Endodermal cell (in vitro differentiated cells): ENCODE data around the gene USF1. TPM values are rescaled to one million over a fixed set of nuclear protein-coding genes. Genes with fewer than 3 reads are reported as not detected.
"Not testable (repeated sequence)": the region's sequence is repeated elsewhere in the genome, so short reads cannot be mapped to it uniquely, and the experiment has no call there.

Source experiments
- DNase-seq: peaks from one replicate; pipeline ENCODE4 v3.0.0-alpha.2; 2017
- H3K27ac ChIP-seq: 2 replicates; pipeline ENCODE4 v1.5.1; 2013; ENCODE audit warnings: mild to moderate bottlenecking, low read depth, low read length, moderate library complexity
- H3K27me3 ChIP-seq: 2 replicates; pipeline ENCODE4 v1.6.1; 2013; ENCODE audit warnings: mild to moderate bottlenecking, low read length, moderate library complexity; ENCODE audit not compliant: insufficient read depth, control insufficient read depth, poor library complexity, severe bottlenecking
- H3K36me3 ChIP-seq: 2 replicates; pipeline ENCODE4 v1.7.0; 2013; ENCODE audit warnings: mild to moderate bottlenecking, low read length, moderate library complexity; ENCODE audit not compliant: control insufficient read depth, insufficient read depth
- H3K4me1 ChIP-seq: one replicate; pipeline ENCODE4 v1.7.0; 2013; ENCODE audit warnings: low read length; ENCODE audit not compliant: control insufficient read depth, insufficient read depth
- H3K4me3 ChIP-seq: 2 replicates; pipeline ENCODE4 v1.5.1; 2013; ENCODE audit warnings: mild to moderate bottlenecking, low read length, moderate library complexity
- H3K9ac ChIP-seq: 2 replicates; pipeline ENCODE4 v1.6.1; 2013; ENCODE audit warnings: mild to moderate bottlenecking, low read length, moderate library complexity; ENCODE audit not compliant: poor library complexity, severe bottlenecking; ENCODE audit errors: extremely low read depth
- H3K9me3 ChIP-seq: 2 replicates; pipeline ENCODE4 v1.6.1; 2013; ENCODE audit warnings: mild to moderate bottlenecking, low read length, moderate library complexity; ENCODE audit not compliant: control insufficient read depth
- H3K27ac Mint-ChIP-seq: 2 replicates; pipeline ENCODE4 v1.8.0; 2020; ENCODE audit warnings: mixed read lengths
- H3K27me3 Mint-ChIP-seq: 2 replicates; pipeline ENCODE4 v1.8.0; 2021; ENCODE audit warnings: mild to moderate bottlenecking, mixed read lengths; ENCODE audit not compliant: insufficient read depth
- H3K36me3 Mint-ChIP-seq: 2 replicates; pipeline ENCODE4 v1.8.0; 2020; ENCODE audit warnings: low read depth, mixed read lengths
- H3K4me1 Mint-ChIP-seq: 2 replicates; pipeline ENCODE4 v1.8.0; 2020; ENCODE audit warnings: mixed read lengths
- H3K4me3 Mint-ChIP-seq: 2 replicates; pipeline ENCODE4 v1.8.0; 2020; ENCODE audit warnings: mild to moderate bottlenecking, moderate library complexity, mixed read lengths
- H3K9me3 Mint-ChIP-seq: 2 replicates; pipeline ENCODE4 v1.8.0; 2020; ENCODE audit warnings: mild to moderate bottlenecking, mixed read lengths
- WGBS, 2 experiments: methylation state at CpG; one replicate each; pipeline versions ENCODE4 v1.1.5 to v1.1.7; 2013; ENCODE audit warnings: missing lambda C conversion rate in 2 of 2, mixed read lengths in 1 of 2; ENCODE audit not compliant: insufficient coverage in 1 of 2, insufficient read length in 1 of 2; 5-methylcytosine and 5-hydroxymethylcytosine counted together
- total RNA-seq, 2 donors: library from RNA; stranded (reverse); fragmentation: NEBNext Ultra II Directional in 1 of 2; extraction: Animal tissue kit (Norgen Biotek cat#: 25700) in 1 of 2; gene quantifications; 2 replicates in 1 of 2; 3 replicates in 1 of 2; pipeline ENCODE4 v1.2.1, GENCODE V29; 2021
- TF ChIP-seq, protein P1 (sequence below): fragments of 200-600 bp; sonication (generic); conservative IDR thresholded peaks from 2 replicates; pipeline ENCODE4 v1.5.0; 2021; ENCODE audit warnings: antibody characterized with exemption, mild to moderate bottlenecking

Gene USF1
- total RNA-seq, 2 donors from 2014 or later = 55.5 to 57.3 TPM

DNA sequence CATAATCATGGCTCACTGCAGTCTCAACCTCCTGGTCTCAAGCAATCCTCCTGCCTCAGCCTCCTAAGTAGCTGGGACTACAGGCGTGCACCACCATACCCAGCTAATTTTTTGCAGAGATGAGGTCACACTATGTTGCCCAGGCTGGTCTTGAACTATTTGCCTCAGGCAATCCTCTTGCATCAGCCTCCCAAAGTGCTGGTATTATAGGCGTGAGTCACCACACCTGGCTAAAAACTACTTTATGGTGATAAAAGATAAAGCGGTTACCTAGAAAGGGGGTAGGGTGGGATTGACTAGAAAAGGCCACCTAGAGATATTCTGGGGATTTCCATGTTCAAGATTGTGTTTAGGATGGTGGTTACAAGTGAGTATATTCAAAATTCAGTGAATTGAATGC, 12.0 kb downstream of the USF1 start:
- Histone ChIP-seq H3K4me3 (no peak overlapping the region), H3K36me3 (no peaks in the 10 kb centered on the region), H3K27ac (no peak overlapping the region), H3K27me3 (no peaks in the 10 kb centered on the region), H3K9me3 (no peaks in the 10 kb centered on the region), H3K4me1 (peaks cover 6% of the 10 kb centered on the region), H3K9ac (no peak overlapping the region)
- H3K4me1 Mint-ChIP-seq = peaks cover 6% of the 10 kb centered on the region
- no peaks in the 10 kb centered on the region for H3K27me3 Mint-ChIP-seq
- H3K9me3 Mint-ChIP-seq = peaks cover 11% of the 10 kb centered on the region
- H3K27ac Mint-ChIP-seq = no peak overlapping the region
- DNase-seq = no peak
- H3K36me3 Mint-ChIP-seq = peaks cover 9% of the 10 kb centered on the region
- WGBS, 2 experiments = 92 to 95% methylated on average over 3 of the region's 3 CpGs
- H3K4me3 Mint-ChIP-seq = no peak overlapping the region
- TF ChIP-seq, protein P1, sequence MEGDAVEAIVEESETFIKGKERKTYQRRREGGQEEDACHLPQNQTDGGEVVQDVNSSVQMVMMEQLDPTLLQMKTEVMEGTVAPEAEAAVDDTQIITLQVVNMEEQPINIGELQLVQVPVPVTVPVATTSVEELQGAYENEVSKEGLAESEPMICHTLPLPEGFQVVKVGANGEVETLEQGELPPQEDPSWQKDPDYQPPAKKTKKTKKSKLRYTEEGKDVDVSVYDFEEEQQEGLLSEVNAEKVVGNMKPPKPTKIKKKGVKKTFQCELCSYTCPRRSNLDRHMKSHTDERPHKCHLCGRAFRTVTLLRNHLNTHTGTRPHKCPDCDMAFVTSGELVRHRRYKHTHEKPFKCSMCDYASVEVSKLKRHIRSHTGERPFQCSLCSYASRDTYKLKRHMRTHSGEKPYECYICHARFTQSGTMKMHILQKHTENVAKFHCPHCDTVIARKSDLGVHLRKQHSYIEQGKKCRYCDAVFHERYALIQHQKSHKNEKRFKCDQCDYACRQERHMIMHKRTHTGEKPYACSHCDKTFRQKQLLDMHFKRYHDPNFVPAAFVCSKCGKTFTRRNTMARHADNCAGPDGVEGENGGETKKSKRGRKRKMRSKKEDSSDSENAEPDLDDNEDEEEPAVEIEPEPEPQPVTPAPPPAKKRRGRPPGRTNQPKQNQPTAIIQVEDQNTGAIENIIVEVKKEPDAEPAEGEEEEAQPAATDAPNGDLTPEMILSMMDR = no peak

DNA sequence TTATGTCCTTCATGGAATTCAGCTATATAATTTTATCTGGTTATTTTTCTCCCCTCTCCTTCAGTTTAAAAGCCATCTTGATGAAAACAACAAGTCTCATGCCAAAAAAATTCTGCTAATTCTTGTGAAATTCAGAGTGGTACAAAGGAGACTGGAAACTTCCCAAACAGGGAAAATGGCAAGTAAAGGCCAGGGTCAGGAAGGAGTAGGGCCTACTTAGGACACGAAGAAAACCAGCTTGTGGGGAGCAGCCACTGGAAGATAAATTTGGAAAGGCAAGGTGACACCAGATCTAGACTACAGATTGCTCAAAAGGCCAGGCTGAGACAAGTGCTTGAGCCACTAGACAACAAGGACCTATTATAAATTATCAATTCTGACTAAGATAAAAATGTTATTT, 13.4 kb downstream of the USF1 start:
- Mint-ChIP-seq H3K27me3 (no peaks in the 10 kb centered on the region), H3K4me1 (peaks cover 2% of the 10 kb centered on the region), H3K4me3 (no peak overlapping the region), H3K9me3 (peaks cover 15% of the 10 kb centered on the region), H3K27ac (no peak overlapping the region), H3K36me3 (peaks cover 15% of the 10 kb centered on the region)
- H3K9me3 ChIP-seq = peaks cover 7% of the 10 kb centered on the region
- H3K9ac ChIP-seq = no peak overlapping the region
- no peaks in the 10 kb centered on the region for H3K27me3 ChIP-seq
- H3K36me3 ChIP-seq = no peaks in the 10 kb centered on the region
- peaks cover under 1% of the 10 kb centered on the region for H3K4me1 ChIP-seq
- DNase-seq = no peak
- TF ChIP-seq, protein P1 = no peak
- WGBS, 2 experiments = 96 to 100% methylated on average over 1 of the region's 1 CpG
- no peak overlapping the region for H3K4me3 ChIP-seq
- H3K27ac ChIP-seq = no peak overlapping the region

DNA sequence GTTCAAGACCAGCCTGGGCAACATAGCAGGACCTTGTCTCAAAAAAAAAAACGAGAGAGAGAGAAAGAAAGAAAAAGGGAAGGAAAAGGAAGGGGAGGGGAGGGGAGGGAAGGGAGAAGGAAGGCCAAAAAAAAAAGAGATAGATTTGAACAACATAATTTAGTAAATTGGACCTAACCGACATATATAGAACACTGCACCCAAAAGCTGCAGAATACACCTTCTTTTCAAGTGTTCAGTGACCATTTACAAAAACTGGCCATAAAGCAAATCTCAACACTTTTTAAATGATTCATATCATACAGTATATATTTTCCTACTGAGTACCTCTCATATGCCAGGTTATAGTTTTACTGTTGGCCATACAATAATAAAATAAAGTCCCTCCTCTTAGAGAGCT, 13.9 kb downstream of the USF1 start:
- H3K9me3 ChIP-seq = peaks cover 7% of the 10 kb centered on the region
- Mint-ChIP-seq H3K4me1 (no peaks in the 10 kb centered on the region), H3K9me3 (peaks cover 19% of the 10 kb centered on the region), H3K36me3 (peaks cover 18% of the 10 kb centered on the region), H3K4me3 (no peak overlapping the region), H3K27ac (no peak overlapping the region), H3K27me3 (no peaks in the 10 kb centered on the region)
- H3K27ac ChIP-seq = no peak overlapping the region
- no peak for DNase-seq
- H3K27me3 ChIP-seq = no peaks in the 10 kb centered on the region
- no peaks in the 10 kb centered on the region for H3K36me3 ChIP-seq
- TF ChIP-seq, protein P1 = no peak
- H3K9ac ChIP-seq = no peak overlapping the region
- no peak overlapping the region for H3K4me3 ChIP-seq
- WGBS, 2 experiments = 89% methylated on average over 2 of the region's 2 CpGs; no CpG with 5 or more reads in 1 of the 2 experiments
- no peaks in the 10 kb centered on the region for H3K4me1 ChIP-seq

DNA sequence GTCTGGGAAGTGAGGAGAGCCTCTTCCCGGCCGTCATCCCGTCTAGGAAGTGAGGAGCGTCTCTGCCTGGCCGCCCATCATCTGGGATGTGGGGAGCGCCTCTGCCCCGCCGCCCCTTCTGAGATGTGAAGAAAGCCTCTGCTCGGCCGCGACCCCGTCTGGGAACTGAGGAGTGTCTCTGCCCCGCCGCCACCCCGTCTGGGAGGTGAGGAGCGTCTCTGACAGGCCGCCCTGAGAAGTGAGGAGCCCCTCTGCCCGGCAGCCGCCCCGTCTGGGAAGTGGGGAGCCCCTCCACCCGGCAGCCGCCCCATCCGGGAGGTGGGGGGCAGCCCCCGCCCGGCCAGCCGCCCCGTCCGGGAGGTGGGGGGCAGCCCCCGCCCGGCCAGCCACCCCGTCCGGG, 16.3 kb downstream of the USF1 start:
- Mint-ChIP-seq H3K36me3 (peaks cover 18% of the 10 kb centered on the region), H3K9me3 (peaks cover 19% of the 10 kb centered on the region)
- H3K9ac ChIP-seq, H3K27me3 Mint-ChIP-seq, H3K36me3 ChIP-seq, H3K4me1 Mint-ChIP-seq, DNase-seq, H3K27ac ChIP-seq, H3K4me1 ChIP-seq, H3K27me3 ChIP-seq, H3K9me3 ChIP-seq, H3K4me3 ChIP-seq, H3K4me3 Mint-ChIP-seq, H3K27ac Mint-ChIP-seq: not testable (repeated sequence)
- WGBS, 2 experiments = 95 to 97% methylated on average over 14 to 32 of the region's 32 CpGs

DNA sequence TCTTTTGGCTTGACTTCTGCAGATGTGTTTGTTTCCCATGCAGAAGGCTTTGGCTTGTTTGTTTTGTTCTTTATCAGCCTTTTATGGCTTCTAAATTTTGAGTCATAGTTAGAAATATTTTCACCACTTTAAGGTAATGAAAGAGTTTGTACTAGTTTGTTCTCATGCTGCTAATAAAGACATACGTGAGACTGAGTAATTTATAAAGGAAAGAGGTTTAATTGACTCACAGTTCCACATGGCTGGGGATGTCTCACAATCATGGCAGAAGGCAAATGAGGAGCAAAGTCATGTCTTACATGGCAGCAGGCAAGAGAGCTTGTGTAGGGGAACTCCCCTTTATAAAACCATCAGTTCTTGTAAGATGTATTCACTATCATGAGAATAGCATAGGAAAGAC, 18.8 kb downstream of the USF1 start:
- not testable (repeated sequence) for H3K36me3 ChIP-seq, H3K9ac ChIP-seq, H3K4me3 Mint-ChIP-seq, H3K9me3 ChIP-seq, DNase-seq, H3K27me3 ChIP-seq, H3K27ac ChIP-seq, H3K4me1 Mint-ChIP-seq, H3K27ac Mint-ChIP-seq, H3K4me1 ChIP-seq, H3K27me3 Mint-ChIP-seq, H3K4me3 ChIP-seq
- H3K9me3 Mint-ChIP-seq = peaks cover 19% of the 10 kb centered on the region
- H3K36me3 Mint-ChIP-seq = peaks cover 18% of the 10 kb centered on the region
- WGBS, 2 experiments = 86 to 88% methylated on average over 1 of the region's 1 CpG
